Prostate gland (tissue), 2 donors: Measurements from ENCODE around the gene FCN2. TPM values are rescaled to one million over a fixed set of nuclear protein-coding genes. Genes with fewer than 3 reads are reported as not detected.

Experiments
- DNase-seq: peaks from one replicate; pipeline ENCODE4 v3.0.0-alpha.2; 2019; ENCODE audit warnings: low spot score
- H3K27ac ChIP-seq, 2 donors: fragments of 200-600 bp; sonication (generic); 2 replicates each; pipeline ENCODE4 v1.5.1; 2017 to 2019
- H3K27me3 ChIP-seq: fragments of 200-600 bp; sonication (generic); replicated peaks from 2 replicates; pipeline ENCODE4 v1.5.1; 2019; ENCODE audit not compliant: insufficient read depth
- H3K36me3 ChIP-seq, 2 donors: fragments of 200-600 bp; sonication (generic); 1 replicate in 1 of 2; 2 replicates in 1 of 2; pipeline versions ENCODE4 v1.5.1 to v1.8.1; 2017 to 2019
- H3K4me1 ChIP-seq: fragments of 200-600 bp; sonication (generic); replicated peaks from 2 replicates; pipeline ENCODE4 v1.5.1; 2019
- H3K4me3 ChIP-seq, 2 donors: fragments of 200-600 bp; sonication (generic); 2 replicates each; pipeline ENCODE4 v1.5.1; 2017 to 2019
- H3K9me3 ChIP-seq: fragments of 200-600 bp; sonication (generic); 2 replicates; pipeline ENCODE4 v1.5.1; 2017
- POLR2A ChIP-seq: fragments of 450-650 bp; IDR thresholded peaks from one replicate; pipeline ENCODE4 v1.6.1; 2016; ENCODE audit warnings: antibody characterized with exemption, mild to moderate bottlenecking
- POLR2AphosphoS5 ChIP-seq: sonication (generic); formaldehyde crosslinking; IDR thresholded peaks from one replicate; pipeline ENCODE4 v1.6.1; 2017; ENCODE audit warnings: antibody characterized with exemption
- WGBS: methylation state at CpG from one replicate; pipeline ENCODE4 v1.1.5; 2018; 5-methylcytosine and 5-hydroxymethylcytosine counted together
- intact Hi-C: fragments of 100-400 bp; cut with DNase I; formaldehyde crosslinking; loops from one replicate; pipeline ENCODE4 v1.14.2; 2022
- total RNA-seq, 2 donors: library from RNA; depleted of rRNA; stranded (reverse); fragments of >200 nt; gene quantifications; one replicate each; pipeline ENCODE4 v1.1.0, GENCODE V29; 2016
- TF ChIP-seq, protein P1 (sequence below), 4 experiments: fragments of 200-600 bp in 2 of 4; fragments of 450-650 bp in 2 of 4; sonication (generic) in 2 of 4; IDR thresholded peaks; 1 replicate in 3 of 4; 2 replicates in 1 of 4; pipeline ENCODE4 v1.5.1; 2016 to 2019; ENCODE audit warnings: antibody characterized with exemption in 4 of 4, mild to moderate bottlenecking in 2 of 4, moderate library complexity in 2 of 4

FCN2 gene
- total RNA-seq, 2 donors from 2014 or later = 2.4 TPM; not detected in 1

DNA sequence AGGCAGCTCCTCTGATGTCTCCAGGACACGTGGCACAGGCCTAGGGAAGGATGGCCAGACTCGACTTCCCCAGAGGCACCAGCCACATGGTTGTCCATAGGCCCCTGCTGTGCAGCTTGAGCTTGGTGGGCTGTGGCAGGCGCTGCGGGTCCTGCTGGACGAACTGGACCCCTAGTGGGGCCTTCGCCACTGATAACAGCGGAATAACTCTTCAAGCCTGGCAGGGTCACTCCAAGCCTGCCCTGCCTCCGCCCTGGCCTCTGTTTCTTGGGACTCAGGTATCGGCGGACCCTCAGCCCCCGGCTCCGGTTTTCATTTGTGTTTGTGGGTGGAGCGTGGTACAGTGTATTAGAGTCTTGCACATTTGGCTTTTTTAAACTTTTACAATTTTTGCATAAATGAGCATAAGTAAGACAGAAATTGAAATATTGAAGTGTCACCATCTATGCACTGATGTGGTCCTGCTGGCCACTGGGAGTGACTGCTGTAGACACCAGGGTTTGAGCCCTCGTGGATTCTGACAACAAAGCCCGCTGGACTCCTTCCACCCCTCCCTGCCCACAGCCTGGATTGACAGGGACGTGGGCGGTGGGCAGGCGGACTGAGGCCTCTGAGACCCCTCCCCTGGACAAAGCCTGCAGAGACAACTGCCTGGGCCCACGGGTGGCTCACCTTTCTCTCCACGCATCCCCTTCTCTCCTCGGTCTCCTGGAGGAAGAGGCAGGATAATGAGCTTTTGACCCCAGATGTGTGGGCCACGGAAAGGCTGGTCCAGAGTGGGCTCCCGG, 33.3 kb downstream of the FCN2 start:
- Histone ChIP-seq H3K4me1 (no peaks in the 10 kb centered on the region), H3K4me3 (no peak overlapping the region), H3K27ac (no peak overlapping the region), H3K27me3 (no peaks in the 10 kb centered on the region), H3K9me3 (no peaks in the 10 kb centered on the region), H3K36me3 (no peaks in the 10 kb centered on the region)
- no peak for DNase-seq
- TF ChIP-seq POLR2A (no peak), POLR2AphosphoS5 (no peak)
- TF ChIP-seq, protein P1, sequence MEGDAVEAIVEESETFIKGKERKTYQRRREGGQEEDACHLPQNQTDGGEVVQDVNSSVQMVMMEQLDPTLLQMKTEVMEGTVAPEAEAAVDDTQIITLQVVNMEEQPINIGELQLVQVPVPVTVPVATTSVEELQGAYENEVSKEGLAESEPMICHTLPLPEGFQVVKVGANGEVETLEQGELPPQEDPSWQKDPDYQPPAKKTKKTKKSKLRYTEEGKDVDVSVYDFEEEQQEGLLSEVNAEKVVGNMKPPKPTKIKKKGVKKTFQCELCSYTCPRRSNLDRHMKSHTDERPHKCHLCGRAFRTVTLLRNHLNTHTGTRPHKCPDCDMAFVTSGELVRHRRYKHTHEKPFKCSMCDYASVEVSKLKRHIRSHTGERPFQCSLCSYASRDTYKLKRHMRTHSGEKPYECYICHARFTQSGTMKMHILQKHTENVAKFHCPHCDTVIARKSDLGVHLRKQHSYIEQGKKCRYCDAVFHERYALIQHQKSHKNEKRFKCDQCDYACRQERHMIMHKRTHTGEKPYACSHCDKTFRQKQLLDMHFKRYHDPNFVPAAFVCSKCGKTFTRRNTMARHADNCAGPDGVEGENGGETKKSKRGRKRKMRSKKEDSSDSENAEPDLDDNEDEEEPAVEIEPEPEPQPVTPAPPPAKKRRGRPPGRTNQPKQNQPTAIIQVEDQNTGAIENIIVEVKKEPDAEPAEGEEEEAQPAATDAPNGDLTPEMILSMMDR (IDR thresholded peaks at IDR 0.05) = no peak
- intact Hi-C loops = no loop called here
- 87% methylated on average over 23 of the region's 23 CpGs for WGBS

DNA sequence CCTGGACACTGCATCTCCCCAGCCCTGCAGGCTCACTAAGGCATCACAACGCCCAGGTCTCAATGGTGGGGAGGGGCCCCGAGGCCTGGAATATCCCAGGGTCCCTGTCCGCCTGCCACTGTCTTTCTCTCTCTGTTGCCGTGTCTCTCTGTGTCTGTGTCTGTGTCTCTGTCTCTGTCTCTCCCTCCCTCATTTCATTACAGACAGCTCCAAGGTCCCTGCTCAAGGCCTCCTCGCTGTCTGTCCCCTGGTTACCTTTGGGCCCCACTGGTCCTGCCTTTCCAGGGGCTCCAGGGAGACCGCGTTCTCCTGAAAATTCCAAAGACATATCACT, 33.9 kb downstream of the FCN2 start:
- no peak overlapping the region for H3K4me3 ChIP-seq
- H3K27ac ChIP-seq = no peak overlapping the region
- no peaks in the 10 kb centered on the region for H3K9me3 ChIP-seq
- H3K27me3 ChIP-seq = no peaks in the 10 kb centered on the region
- 83% methylated on average over 7 of the region's 7 CpGs for whole genome bisulfite sequencing
- H3K36me3 ChIP-seq = no peaks in the 10 kb centered on the region
- DNase-seq = no peak
- intact Hi-C loops = no loop called here
- H3K4me1 ChIP-seq = no peaks in the 10 kb centered on the region
- TF ChIP-seq POLR2AphosphoS5 = no peak

DNA sequence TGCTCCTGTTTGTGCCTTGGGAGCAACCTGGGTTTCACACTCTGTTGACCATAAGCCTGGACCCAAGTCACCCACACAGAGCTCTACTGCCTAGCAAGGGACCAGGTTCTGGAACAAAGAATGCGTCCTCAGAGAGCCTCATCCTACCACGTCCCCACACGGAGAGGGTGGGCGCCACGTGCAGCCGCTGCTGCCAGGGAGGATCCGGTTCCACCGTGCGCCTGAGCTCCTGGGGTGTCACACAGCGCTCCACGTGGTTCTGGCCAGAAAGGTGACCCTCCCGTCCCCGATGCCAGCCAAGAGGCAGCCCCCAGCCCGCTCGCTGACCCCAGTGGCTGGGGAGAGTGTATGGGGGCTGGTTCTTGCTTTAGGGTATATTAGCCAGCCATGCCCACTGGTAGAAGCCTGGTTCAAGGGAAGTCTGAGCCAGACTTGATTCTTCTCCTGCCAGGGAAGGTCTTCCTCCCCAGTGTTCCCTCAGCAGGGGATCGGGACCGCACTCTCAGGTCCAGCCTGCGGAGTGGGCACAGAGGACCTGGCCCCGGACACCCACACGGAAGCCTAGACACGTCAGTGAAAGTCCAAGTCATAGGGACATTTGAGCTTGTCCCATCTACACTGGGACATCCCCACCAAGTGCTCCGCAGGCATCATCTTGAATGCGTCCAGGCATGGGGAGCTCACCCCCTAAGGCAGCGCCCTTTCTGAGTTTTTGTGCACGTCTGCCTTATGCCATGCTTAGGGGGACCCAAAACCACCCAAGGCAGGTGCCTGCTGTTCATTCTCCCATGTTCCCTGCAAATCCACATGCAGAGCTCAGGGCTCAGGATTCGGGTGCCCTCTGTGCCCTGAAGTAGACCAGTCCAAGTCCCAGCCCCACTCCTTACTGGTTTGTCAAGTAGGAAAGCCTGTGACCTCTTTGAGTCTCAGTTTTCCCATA, 34.7 kb downstream of the FCN2 start:
- H3K27ac ChIP-seq = no peak overlapping the region
- H3K9me3 ChIP-seq = no peaks in the 10 kb centered on the region
- TF ChIP-seq POLR2AphosphoS5 = no peak
- no peak overlapping the region for H3K4me3 ChIP-seq
- intact Hi-C loops = no loop called here
- H3K4me1 ChIP-seq = no peaks in the 10 kb centered on the region
- H3K27me3 ChIP-seq = no peaks in the 10 kb centered on the region
- no peaks in the 10 kb centered on the region for H3K36me3 ChIP-seq
- WGBS = 91% methylated on average over 19 of the region's 26 CpGs
- DNase-seq = no peak

DNA sequence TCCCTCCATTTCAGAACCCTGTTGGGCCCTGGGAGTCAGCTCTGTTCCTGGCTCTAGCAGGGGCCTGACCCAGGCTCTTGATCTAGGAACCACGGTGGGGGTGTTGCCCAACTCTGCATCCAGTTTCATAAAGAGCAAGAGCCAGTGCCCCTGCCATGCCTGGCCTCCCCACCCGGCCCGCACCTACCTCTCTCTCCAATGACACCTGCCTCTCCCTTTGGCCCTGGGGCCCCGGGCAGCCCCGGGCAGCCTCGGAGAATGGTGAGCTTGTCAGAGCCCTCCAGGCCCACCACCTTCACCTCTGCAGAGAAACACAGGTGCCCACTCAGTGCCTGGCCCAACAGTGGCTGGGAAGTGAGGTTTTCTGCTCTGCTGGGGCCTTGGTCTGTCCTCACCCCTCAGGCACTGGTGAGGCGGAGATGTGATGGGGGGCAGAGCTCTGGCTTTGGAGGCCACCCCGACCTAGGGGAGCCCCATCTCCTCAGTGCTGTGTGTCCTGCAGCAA, 35.6 kb downstream of the FCN2 start:
- DNase-seq = no peak
- H3K9me3 ChIP-seq = no peaks in the 10 kb centered on the region
- no peak overlapping the region for H3K4me3 ChIP-seq
- TF ChIP-seq, protein P1 (IDR thresholded peaks at IDR 0.05) = no peak
- TF ChIP-seq POLR2AphosphoS5 (no peak), POLR2A (no peak)
- H3K27me3 ChIP-seq = no peaks in the 10 kb centered on the region
- WGBS = 90% methylated on average over 8 of the region's 8 CpGs
- no peaks in the 10 kb centered on the region for H3K4me1 ChIP-seq
- no peak overlapping the region for H3K27ac ChIP-seq
- intact Hi-C loops = no loop called here
- no peaks in the 10 kb centered on the region for H3K36me3 ChIP-seq

DNA sequence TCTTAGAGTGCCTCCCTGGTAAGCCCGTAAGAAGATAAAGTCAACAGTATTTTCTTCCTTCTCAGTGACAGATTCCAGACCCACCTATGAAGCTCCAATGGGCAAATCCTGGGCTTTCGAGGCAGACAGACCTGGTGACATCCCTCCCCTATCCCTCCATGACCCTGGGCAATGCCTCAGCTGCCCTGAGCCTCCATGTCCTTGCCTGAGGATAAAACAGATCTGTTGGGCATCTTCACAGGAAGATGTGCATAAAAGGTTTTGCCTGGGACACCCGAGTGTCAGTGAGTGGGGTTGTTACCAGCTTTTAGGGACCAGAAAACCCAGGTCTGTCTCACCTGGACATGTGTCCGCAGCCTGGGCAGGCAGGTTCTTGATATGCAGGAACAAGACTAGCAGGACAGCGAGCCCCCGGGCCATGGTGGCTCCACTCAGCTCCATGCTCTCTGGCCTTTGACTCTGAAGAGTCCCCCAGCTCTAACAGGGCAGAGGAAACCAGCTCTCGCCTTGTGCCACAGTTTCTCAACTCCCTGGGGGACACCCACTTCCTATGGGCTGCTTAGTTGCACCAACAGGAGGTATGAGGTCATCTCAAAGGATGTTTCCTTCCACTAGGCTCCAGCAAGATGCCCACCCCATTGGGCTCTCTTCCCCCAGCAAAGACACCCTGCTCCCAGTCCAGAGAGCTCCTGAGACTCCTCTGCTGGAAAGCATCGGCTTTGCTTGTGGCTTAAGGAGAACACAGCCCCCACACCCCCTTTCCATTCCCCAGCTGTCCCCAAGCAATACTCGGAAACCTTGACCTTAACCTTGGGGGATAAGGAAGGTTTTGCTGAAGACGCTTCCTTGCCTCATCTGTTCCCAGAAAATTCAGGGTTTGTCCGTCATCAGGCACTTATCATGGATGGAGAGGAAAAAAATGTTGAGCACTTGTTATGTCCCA, 37.1 kb downstream of the FCN2 start, which contains the start of gene FCN1:
Gene FCN1 (minus strand): TSS at position 482 of the 943 bp plus-strand sequence. CDS start 41 bp downstream, at position 441.
- no peak within 1 kb of the TSS for H3K4me3 ChIP-seq
- DNase-seq = no peak
- no peaks in the 10 kb centered on the region for H3K9me3 ChIP-seq
- intact Hi-C loops = no loop called here
- 81% methylated on average over 11 of the region's 11 CpGs for WGBS
- no peaks in the 10 kb centered on the region for H3K36me3 ChIP-seq
- no peaks in the 10 kb centered on the region for H3K27me3 ChIP-seq
- H3K4me1 ChIP-seq = no peaks in the 10 kb centered on the region
- no peak within 1 kb of the TSS for H3K27ac ChIP-seq
- no peak for TF ChIP-seq POLR2AphosphoS5
